ENCODE measurements around the gene MAPT. TPM values are rescaled to one million over a fixed set of nuclear protein-coding genes. Genes with fewer than 3 reads are reported as not detected.

Gene MAPT
- total RNA-seq, 1 experiment from 2014 or later = 0.95 TPM

- DNase-seq (ENCODE audit: low read depth) = no peak
- in situ Hi-C loops (cut with HindIII; ENCODE audit: low pct_unique_long_range_greater_than_20kb, low sequenced_read_pairs) = no loop called here
Observed at GRCh38 chr17:46039592-46040186, 145.3 kb downstream of the MAPT start.

DNA sequence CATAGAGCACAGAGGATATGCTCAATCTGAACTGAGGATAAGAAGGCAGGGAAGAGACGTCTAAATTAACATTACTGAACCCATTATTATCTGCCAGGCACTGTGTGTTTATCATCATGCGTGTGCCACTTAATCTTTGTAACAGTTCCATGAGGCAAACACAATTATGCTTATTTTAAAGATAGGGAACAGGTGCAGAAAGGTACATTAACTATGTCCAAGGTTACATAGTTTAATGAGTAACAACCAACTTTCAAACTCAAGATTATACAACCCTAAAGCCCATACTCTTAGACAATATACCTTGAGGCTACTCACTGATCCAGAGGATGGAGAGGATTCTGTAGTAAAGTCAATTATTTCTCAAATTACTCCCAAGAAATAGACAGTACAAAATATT, 147.9 kb downstream of the MAPT start:
- DNase-seq (ENCODE audit: low read depth) = no peak
- in situ Hi-C loops (cut with HindIII; ENCODE audit: low pct_unique_long_range_greater_than_20kb, low sequenced_read_pairs) = no loop called here

DNA sequence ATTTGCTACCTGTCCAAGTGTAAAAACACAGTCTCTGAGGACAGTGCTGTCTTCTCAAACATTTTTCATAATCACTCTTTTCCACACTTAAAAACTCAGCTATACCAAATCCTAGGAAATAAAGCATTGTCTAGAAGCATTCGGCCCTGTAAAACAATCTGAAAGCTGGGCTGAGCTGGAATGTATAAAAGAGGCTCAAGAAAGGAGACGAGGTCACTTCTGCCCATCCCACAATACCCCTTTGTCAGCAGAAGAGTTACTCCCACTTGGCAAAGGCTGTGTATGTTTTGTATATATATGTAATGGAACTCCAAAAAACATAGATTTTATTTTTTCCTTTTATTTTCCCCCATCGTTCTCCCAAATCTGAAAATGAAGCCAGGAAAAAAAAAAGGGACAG, 148.6 kb downstream of the MAPT start:
- no peak for DNase-seq (ENCODE audit: low read depth)
- in situ Hi-C loops (cut with HindIII; ENCODE audit: low pct_unique_long_range_greater_than_20kb, low sequenced_read_pairs) = no loop called here

GRCh38 chr17:46043606-46044005, 149.3 kb downstream of the MAPT start:
- DNase-seq (ENCODE audit: low read depth) = no peak
- in situ Hi-C loops (cut with HindIII; ENCODE audit: low pct_unique_long_range_greater_than_20kb, low sequenced_read_pairs) = no loop called here

GRCh38 chr17:46044286-46044928, 150.1 kb downstream of the MAPT start:
- DNase-seq (ENCODE audit: low read depth) = peak; percentile 85
- in situ Hi-C loops (cut with HindIII; ENCODE audit: low pct_unique_long_range_greater_than_20kb, low sequenced_read_pairs) = no loop called here

DNA sequence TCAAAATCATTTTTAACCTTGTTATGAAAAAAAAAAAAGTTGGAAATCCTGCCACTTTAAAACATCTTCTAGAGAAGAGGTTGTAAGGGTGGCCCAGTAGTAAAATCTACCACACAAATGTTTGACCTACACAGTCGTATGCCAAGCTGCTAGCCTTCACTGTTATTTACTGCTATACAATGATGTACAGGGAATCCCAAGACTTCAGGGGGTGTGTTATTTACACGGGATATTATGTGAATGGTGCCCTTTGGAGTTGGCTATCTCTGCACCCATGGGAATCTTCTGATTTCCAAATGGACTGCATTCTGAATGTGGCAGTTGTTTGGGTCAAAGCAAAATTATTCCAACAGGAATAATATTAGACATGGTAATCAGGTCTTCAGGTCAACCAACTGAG, 150.6 kb downstream of the MAPT start:
- DNase-seq (ENCODE audit: low read depth) = no peak
- in situ Hi-C loops (cut with HindIII; ENCODE audit: low pct_unique_long_range_greater_than_20kb, low sequenced_read_pairs) = no loop called here

GRCh38 chr17:46045639-46046038, 151.3 kb downstream of the MAPT start:
- no peak for DNase-seq (ENCODE audit: low read depth)
- in situ Hi-C loops (cut with HindIII; ENCODE audit: low pct_unique_long_range_greater_than_20kb, low sequenced_read_pairs) = no loop called here

DNA sequence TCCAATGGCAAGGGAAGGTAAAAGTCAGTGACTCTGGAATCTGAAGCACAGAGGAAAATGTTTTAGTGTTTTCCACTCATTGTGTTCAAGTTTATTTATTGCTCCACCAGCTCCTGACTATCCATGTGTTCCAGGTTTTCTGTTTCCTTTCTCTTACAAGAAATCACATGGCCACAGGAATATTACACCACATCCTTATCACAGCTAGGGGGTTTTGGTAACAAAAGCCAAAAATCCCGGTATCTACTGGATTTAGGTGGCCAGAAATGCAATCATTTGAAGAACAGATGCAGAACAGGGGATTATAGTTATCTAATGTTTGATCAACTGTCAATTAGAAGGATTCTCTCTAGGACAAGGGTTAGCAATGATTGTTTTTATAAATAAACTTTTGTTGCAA, 152.6 kb downstream of the MAPT start:
- no peak for DNase-seq (ENCODE audit: low read depth)
- in situ Hi-C loops (cut with HindIII; ENCODE audit: low pct_unique_long_range_greater_than_20kb, low sequenced_read_pairs) = no loop called here

DNA sequence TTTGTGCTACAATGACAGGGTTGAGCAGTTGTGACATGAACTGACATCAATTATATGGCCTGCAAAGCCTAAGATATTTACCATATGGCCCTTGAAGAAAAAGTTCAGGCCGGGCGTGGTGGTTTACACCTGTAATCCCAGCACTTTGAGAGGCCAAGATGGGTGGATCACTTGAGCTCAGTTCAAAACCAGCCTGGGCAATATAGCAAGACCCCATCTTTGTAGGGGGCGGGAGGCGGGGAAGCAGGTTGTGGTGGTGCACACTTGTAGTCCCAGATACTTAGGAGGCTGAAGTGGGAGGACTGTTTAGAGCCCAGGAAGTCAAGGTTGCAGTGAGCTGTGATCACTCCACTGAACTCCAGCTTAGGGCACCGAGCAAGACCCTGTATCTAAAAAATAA, 153.0 kb downstream of the MAPT start:
- no peak for DNase-seq (ENCODE audit: low read depth)
- in situ Hi-C loops (cut with HindIII; ENCODE audit: low pct_unique_long_range_greater_than_20kb, low sequenced_read_pairs) = no loop called here

DNA sequence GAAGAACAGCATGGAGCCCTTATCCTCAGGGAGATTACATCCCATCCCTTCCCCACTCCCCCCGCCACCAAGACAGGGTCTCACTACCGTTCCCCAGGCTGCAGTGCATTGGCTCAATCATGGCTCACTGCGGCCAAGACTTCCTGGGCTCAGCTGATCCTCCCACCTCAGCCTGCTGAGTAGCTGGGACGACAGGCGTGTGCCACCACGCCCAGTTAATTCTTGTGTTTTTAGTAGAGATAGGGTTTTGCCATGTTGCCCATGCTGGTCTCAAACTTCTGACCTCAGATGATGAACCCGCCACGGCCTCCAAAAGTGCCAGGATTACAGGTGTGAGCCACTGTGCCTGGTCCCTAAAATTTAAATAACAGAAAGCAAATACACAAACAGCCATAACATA, 153.5 kb downstream of the MAPT start:
- no peak for DNase-seq (ENCODE audit: low read depth)

DNA sequence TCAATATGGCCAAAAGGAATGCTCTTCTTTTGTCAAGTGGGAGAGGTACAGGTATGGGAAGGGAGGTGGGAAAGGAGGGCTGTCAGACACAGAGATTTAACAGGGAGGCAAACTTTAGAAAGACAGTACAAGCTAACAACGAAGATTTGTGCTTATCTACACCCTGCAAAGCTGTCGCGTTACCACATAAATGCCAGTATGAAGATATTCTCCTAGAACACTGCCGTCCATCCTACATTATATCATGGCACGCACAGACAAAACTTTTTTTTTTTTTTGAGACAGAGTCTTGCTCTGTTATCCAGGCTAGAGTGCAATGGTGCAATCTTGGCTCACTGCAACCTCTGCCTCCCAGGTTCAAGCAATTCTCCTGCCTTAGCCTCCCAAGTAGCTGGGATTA, 155.3 kb downstream of the MAPT start:
- no peak for DNase-seq (ENCODE audit: low read depth)
- in situ Hi-C loops (cut with HindIII; ENCODE audit: low pct_unique_long_range_greater_than_20kb, low sequenced_read_pairs) = no loop called here

More for the DNA sequence above, 153.5 kb downstream of the MAPT start:
- in situ Hi-C loops (cut with HindIII; ENCODE audit: low pct_unique_long_range_greater_than_20kb, low sequenced_read_pairs) = no loop called here

DNA sequence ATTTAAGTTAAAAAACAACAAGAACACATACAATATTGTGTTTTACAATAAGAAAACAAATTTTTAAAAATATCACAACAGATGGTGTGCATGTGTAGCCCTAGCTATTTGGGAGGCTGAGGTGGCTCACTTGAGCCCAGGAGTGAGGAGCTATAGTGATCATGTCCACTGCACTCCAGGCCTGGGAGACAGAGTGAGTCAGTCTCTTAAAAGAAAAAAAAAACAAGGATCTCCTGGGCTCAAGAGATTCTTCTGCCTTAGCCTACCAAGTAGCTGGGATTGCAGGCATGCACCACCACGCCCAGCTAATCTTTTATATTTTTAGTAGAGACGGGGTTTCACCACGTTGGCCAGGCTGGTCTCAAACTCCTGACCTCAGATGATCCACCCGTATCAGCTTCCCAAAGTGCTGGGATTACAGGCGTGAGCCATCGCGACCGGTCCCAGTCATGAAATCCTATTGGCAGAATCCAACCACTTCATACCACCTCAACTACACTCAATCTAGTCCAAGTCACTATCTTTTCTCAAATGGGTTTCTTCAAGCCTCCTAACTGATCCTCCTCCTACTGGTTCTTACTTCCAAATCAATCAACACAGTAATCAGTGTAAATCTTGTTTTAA, 159.7 kb downstream of the MAPT start:
- in situ Hi-C loops (cut with HindIII; ENCODE audit: low pct_unique_long_range_greater_than_20kb, low sequenced_read_pairs) = no loop called here
- peak; percentile 35 for DNase-seq (ENCODE audit: low read depth)

GRCh38 chr17:46056800-46057304, 162.5 kb downstream of the MAPT start:
- no peak for DNase-seq (ENCODE audit: low read depth)
- in situ Hi-C loops (cut with HindIII; ENCODE audit: low pct_unique_long_range_greater_than_20kb, low sequenced_read_pairs) = no loop called here

DNA sequence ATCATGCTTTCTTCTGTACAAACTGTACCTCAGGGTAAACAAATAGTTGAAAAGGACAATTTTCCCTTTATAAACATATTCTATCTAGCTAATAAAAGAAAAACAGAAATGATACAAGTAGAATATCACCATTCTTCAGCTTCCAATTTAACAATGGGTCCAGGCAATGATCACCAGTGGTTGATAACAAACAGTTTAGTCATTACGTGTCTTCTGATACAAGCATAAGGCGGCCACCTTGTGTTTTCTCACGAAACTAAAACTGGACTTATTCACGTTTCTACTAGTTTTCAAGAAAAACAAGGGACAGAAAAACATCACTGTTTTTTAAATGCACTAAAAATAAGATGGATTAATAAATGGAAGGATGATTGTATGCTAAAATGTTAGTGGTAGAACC, 163.0 kb downstream of the MAPT start:
- in situ Hi-C loops (cut with HindIII; ENCODE audit: low pct_unique_long_range_greater_than_20kb, low sequenced_read_pairs) = no loop called here

DNA sequence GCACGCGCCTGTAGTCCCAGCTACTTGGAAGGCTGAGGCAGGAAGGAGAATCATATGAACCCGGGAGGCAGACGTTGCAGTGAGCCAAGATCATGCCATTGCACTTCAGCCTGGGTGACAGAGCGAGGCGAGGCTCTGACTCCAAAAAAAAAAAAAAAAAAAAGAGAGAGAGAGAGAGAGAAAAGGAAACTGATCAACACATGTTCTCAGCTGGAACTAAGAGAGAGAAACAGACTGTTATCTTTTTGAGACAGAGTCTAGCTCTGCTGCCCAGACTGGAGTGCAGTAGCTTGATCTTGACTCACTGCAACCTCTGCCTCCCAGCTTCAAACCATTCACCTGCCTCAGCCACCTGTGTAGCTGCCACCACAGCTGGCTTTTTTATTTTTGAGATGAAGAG, 165.1 kb downstream of the MAPT start:
- DNase-seq (ENCODE audit: low read depth) = peak; percentile 56
- in situ Hi-C loops (cut with HindIII; ENCODE audit: low pct_unique_long_range_greater_than_20kb, low sequenced_read_pairs) = no loop called here

More for the DNA sequence above, 163.0 kb downstream of the MAPT start:
- DNase-seq (ENCODE audit: low read depth) = no peak

GRCh38 chr17:46060461-46060860, 166.1 kb downstream of the MAPT start:
- in situ Hi-C loops (cut with HindIII; ENCODE audit: low pct_unique_long_range_greater_than_20kb, low sequenced_read_pairs) = no loop called here
- peak; percentile 52 for DNase-seq (ENCODE audit: low read depth)

DNA sequence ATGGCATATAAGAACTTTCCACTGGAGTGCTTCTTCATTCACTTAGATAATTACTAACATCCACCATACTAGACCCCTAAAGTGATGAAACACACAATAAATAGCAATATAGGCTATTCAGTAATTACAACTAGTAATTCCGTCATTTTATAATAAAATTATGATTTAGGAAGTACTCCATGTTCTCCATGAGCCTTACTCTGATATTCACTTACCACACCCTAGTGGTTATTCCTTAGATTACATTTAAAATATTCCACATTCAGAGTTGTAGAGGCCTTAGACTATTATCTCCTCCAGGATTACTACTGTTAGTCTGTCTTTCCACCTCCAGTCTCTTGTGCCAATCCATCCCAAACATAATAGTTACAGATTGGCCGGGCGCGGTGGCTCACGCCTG, 167.1 kb downstream of the MAPT start:
- in situ Hi-C loops (cut with HindIII; ENCODE audit: low pct_unique_long_range_greater_than_20kb, low sequenced_read_pairs) = no loop called here
- DNase-seq (ENCODE audit: low read depth) = no peak

DNA sequence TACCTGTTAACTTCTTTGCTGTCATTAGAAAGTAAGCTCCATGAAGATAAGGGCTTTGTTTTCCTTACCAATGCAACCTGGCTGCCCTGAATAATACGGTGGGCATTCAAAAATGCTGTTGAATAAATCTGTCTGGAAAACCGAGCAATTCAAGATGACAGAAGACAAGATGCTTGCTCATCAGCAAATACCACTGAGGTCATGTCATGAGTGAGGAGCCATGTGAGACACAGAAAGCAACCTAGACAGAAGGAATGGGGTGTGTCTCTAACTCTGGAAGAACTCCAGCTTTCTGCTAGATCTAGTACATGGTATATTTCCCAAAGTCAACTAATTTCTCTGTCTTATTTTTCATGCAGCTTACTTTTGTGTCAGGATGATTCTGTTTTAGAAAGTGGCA, 168.9 kb downstream of the MAPT start:
- in situ Hi-C loops (cut with HindIII; ENCODE audit: low pct_unique_long_range_greater_than_20kb, low sequenced_read_pairs) = no loop called here
- peak; percentile 83 for DNase-seq (ENCODE audit: low read depth)

- in situ Hi-C loops (cut with HindIII; ENCODE audit: low pct_unique_long_range_greater_than_20kb, low sequenced_read_pairs) = no loop called here
- DNase-seq (ENCODE audit: low read depth) = no peak
Observed at GRCh38 chr17:46064460-46064859, 170.1 kb downstream of the MAPT start.

DNA sequence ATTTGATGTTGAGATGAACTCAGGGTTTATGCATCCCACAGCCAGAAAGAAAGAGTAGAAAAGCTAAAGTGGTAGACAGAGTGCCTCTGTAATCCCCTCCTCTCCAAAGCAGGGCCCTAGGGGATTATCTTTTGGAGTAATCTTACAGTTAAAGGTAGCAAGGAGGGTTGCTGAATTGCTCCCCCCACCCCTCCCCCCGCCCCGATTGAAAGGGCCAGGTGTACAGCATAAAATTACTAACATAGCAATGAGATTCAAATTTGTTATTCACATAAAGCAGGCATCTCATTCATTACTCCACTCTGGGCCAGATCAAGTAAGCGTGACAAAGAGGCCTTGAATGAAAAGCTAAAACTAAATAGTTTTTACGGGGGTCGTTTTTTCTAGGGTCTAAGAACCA, 177.4 kb downstream of the MAPT start:
- in situ Hi-C loops (cut with HindIII; ENCODE audit: low pct_unique_long_range_greater_than_20kb, low sequenced_read_pairs) = no loop called here
- no peak for DNase-seq (ENCODE audit: low read depth)

Data from Caki2 (cell line).